ENCODE results near the gene EFNA5.

Gene EFNA5

DNA sequence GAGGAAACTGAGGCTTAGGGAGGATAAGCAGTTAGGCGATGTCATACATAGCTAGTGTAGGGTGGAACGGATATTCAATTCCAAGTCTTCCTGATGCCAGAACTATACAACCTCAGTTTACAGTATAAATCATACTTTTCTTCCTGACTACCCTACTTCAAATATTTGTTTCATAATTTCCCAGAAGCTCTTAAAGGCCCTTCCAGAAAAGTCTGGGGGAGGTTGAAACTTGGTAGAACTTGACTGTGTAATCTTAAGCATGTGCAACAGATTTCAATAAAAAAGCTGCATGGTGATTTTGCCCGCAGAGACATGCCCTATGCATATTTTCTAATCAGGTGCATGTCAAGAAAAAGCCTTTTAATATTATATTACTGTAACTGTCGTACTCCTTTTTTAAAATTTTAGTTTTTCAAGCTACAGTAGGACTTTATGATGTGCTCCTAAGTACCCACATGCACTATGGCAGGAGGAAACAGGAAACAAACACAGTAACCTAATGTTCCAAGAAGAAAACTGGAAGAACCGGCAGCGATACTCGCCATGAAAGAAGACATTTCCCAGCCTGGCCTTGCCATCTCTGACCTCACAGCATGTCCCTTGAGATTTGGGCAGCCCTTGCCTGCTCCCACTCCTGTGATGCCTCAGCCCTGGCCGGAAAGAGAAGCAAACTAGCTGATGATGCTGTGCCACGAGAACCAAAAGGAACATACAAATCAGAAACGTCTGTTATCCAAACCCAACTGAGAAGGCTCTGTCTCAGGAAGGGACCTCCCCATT is 266.0 kb downstream of the EFNA5 start:
- in situ Hi-C loops (cut with HindIII; ENCODE audit: low sequenced_read_pairs), result no loop called here
- no peak overlapping the region for H3K4me3 ChIP-seq (ENCODE audit: low read depth, low read length)
- no peak for DNase-seq (ENCODE audit: low read depth, low spot score)
- TF ChIP-seq, protein P1, sequence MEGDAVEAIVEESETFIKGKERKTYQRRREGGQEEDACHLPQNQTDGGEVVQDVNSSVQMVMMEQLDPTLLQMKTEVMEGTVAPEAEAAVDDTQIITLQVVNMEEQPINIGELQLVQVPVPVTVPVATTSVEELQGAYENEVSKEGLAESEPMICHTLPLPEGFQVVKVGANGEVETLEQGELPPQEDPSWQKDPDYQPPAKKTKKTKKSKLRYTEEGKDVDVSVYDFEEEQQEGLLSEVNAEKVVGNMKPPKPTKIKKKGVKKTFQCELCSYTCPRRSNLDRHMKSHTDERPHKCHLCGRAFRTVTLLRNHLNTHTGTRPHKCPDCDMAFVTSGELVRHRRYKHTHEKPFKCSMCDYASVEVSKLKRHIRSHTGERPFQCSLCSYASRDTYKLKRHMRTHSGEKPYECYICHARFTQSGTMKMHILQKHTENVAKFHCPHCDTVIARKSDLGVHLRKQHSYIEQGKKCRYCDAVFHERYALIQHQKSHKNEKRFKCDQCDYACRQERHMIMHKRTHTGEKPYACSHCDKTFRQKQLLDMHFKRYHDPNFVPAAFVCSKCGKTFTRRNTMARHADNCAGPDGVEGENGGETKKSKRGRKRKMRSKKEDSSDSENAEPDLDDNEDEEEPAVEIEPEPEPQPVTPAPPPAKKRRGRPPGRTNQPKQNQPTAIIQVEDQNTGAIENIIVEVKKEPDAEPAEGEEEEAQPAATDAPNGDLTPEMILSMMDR (IDR thresholded peaks at IDR 0.05; ENCODE audit: low read depth, low read length), result no peak

DNA sequence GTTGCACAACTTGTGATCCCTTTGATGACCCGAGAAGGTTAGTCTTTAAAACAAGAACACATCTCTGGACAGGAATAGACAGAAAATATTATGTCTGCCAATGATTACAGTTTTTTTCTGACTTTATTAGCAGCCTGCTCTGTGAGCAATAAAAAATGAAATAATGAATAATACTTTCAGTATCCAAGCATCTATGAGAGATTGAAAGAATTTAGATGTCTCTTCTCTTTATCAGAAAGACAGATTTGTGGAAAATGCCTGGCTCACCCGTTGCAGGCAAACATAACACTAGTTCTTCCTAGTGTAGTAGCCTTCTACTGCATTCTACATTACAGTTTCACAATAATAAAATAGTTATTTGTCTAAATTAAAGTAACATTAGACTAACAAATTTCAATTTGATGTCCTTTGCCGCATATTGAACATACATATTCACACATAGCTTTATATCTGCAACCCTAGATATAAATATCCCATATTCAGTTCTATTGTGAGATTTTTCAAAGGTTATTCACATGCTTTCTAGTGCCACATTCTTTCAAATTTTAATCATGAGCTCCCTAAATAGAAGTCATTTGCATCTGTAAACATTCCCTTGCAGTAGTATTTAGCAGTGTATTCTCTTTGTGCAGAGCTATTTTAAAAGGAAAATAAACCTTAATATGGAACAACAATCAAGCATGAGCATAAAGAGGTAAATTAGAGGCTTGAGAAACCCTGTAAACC is 267.3 kb downstream of the EFNA5 start:
- no peak for DNase-seq (ENCODE audit: low read depth, low spot score)
- H3K4me3 ChIP-seq (ENCODE audit: low read depth, low read length), result no peak overlapping the region
- in situ Hi-C loops (cut with HindIII; ENCODE audit: low sequenced_read_pairs), result no loop called here
- TF ChIP-seq, protein P1 (IDR thresholded peaks at IDR 0.05; ENCODE audit: low read depth, low read length), result no peak

- TF ChIP-seq, protein P1 (IDR thresholded peaks at IDR 0.05; ENCODE audit: low read depth, low read length), result no peak
- H3K4me3 ChIP-seq (ENCODE audit: low read depth, low read length), result no peak overlapping the region
- DNase-seq (ENCODE audit: low read depth, low spot score), result no peak
- in situ Hi-C loops (cut with HindIII; ENCODE audit: low sequenced_read_pairs), result no loop called here
These were observed 268.1 kb downstream of the EFNA5 start for GRCh38 chr5:107402434-107403227.

DNA sequence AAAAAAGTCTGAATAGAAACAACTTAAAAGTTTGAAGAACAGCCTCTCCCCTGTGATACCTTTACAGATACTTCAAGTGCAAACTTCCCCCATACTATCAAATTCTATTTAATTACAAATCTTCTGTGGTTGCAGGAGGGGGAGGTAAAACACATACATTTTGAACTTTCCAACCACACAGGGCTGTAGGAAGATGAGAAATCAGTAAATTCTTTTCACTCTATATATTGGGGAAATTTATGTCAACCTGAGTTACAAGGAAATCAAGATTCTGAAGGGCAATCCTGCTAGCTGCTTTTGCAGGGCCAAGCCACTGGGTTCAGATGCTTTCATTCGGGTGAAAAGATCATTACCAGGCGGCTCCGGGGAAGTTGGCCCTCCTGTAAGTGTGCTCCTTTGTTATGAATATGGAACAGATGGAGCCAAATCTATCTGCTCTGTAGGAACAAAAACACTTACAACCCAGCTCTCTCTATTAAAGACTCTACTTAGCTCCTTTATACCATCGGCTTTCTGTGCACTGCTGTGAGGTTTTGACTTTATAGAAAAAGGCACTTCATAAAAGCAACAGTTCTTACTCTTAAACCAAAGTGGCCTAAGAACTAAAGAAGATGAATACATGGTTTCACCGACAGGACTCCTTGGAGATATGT is 269.1 kb downstream of the EFNA5 start:
- in situ Hi-C loops (cut with HindIII; ENCODE audit: low sequenced_read_pairs), result no loop called here
- H3K4me3 ChIP-seq (ENCODE audit: low read depth, low read length), result no peak overlapping the region
- TF ChIP-seq, protein P1 (IDR thresholded peaks at IDR 0.05; ENCODE audit: low read depth, low read length), result no peak
- no peak for DNase-seq (ENCODE audit: low read depth, low spot score)

- in situ Hi-C loops (cut with HindIII; ENCODE audit: low sequenced_read_pairs), result no loop called here
- TF ChIP-seq, protein P1 (IDR thresholded peaks at IDR 0.05; ENCODE audit: low read depth, low read length), result no peak
These were observed 270.4 kb downstream of the EFNA5 start for GRCh38 chr5:107400328-107400727.

GRCh38 chr5:107398703-107399102 is 272.0 kb downstream of the EFNA5 start:
- TF ChIP-seq, protein P1 (IDR thresholded peaks at IDR 0.05; ENCODE audit: low read depth, low read length), result no peak
- H3K4me3 ChIP-seq (ENCODE audit: low read depth, low read length), result no peak overlapping the region
- DNase-seq (ENCODE audit: low read depth, low spot score), result no peak
- in situ Hi-C loops (cut with HindIII; ENCODE audit: low sequenced_read_pairs), result no loop called here

More at GRCh38 chr5:107400328-107400727, 270.4 kb downstream of the EFNA5 start:
- DNase-seq (ENCODE audit: low read depth, low spot score), result no peak
- no peak overlapping the region for H3K4me3 ChIP-seq (ENCODE audit: low read depth, low read length)
